ENCODE measurements around the gene NR4A1. TPM values are rescaled to one million over a fixed set of nuclear protein-coding genes. Genes with fewer than 3 reads are reported as not detected.
A peak's percentile ranks its signal among the peaks of the same experiment; 100 is the strongest.

NR4A1 gene
- total and polyA plus RNA-seq, 4 experiments from 2014 or later, result 1.1 to 1.3 (median 1.3) TPM

GRCh38 chr12:52050116-52050757 is 1.0 kb upstream of the NR4A1 start:
- peak overlapping the region; percentile 95 for H3K27ac ChIP-seq (ENCODE audit: low read depth, low read length)
- intact Hi-C loops (cut with micrococcal nuclease), result no loop called here
- H3K27me3 ChIP-seq (ENCODE audit: insufficient read depth, low read length), result no peaks in the 10 kb centered on the region
- Mint-ChIP-seq H3K27me3 (no peaks in the 10 kb centered on the region), H3K27ac (peak overlapping the region; percentile 94 to 100 (median 98)), H3K4me1 (peaks cover 18 to 46% (median 32%) of the 10 kb centered on the region in 4 donors), H3K9me3 (peaks cover 0 to 2% (median 0%) of the 10 kb centered on the region in 8 donors), H3K4me3 (peak overlapping the region; percentile 72 to 96 (median 90)), H3K36me3 (peaks cover 0 to 7% of the 10 kb centered on the region in 2 donors)
- no peaks in the 10 kb centered on the region for H3K9me3 ChIP-seq (ENCODE audit: control insufficient read depth in 1 of 2, low read length in 2 of 2)
- peak overlapping the region; percentile 84 to 86 for H3K4me3 ChIP-seq (ENCODE audit: low read length in 2 of 2)
- CTCF ChIA-PET (ENCODE audit: partially characterized antibody), result interaction anchor here (1.5 to 2.4 kb wide), 6 partner anchors 17 to 27 kb away, joined by 5 to 25 read pairs (median 10); partner anchors contain the start of gene ATG101
- no peaks in the 10 kb centered on the region for H3K36me3 ChIP-seq (ENCODE audit: insufficient read depth, low read length)
- peaks cover 37% of the 10 kb centered on the region for H3K4me1 ChIP-seq (ENCODE audit: insufficient read depth, low read length)
- POLR2A ChIA-PET (ENCODE audit: partially characterized antibody), result interaction anchor here (1.0 to 3.2 kb wide), 11 partner anchors 11 to 44 kb away, joined by 3 to 46 read pairs (median 12); partner anchors contain the start of genes ATG101 and TAMALIN
- DNase-seq, result peak in 2 of 5 donors; percentile 31 to 59

DNA sequence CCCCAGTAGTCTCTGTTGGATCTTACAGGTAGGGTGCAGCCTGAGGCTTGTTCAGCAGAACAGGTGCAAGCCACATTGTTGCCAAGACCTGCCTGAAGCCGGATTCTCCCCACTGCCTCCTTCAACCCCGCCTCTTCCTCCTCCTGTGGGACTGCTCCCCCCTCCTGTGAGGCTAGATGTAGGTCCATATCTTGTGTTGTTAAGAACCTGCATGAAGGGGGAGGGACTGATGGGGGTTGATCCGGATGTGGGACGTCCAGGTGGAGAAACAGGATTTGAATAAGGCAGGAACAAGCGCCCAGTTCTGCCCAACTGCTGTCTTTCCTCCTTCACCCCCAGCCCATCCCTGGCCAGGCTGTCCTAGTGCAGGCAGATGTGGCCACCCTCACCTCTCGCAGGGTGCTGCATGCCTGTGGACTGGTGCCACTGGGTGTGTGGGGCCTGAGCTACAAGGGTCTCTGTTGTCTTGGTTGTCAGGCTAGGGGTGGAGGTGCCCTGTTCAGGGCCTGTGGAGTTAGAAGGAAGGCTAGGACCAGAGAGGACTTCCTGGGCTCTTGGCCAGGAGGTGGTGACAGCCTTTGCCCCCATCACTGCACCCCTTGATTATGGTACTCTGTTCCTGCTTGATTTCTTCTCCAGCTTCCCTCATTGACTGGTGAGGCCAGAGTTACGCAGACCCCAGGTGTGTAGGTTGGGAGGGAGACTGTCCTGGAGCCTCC is 1.4 kb downstream of the NR4A1 start:
- Histone ChIP-seq H3K9me3 (ENCODE audit: control insufficient read depth in 1 of 2, low read length in 2 of 2) (no peaks in the 10 kb centered on the region), H3K4me3 (ENCODE audit: low read length in 2 of 2) (no peak overlapping the region), H3K36me3 (ENCODE audit: insufficient read depth, low read length) (no peaks in the 10 kb centered on the region), H3K27me3 (ENCODE audit: insufficient read depth, low read length) (no peaks in the 10 kb centered on the region), H3K27ac (ENCODE audit: low read depth, low read length) (peak overlapping the region; percentile 95), H3K4me1 (ENCODE audit: insufficient read depth, low read length) (peaks cover 31% of the 10 kb centered on the region)
- no peaks in the 10 kb centered on the region for H3K27me3 Mint-ChIP-seq
- H3K9me3 Mint-ChIP-seq, result peaks cover 0 to 2% (median 0%) of the 10 kb centered on the region in 8 donors
- POLR2A ChIA-PET (ENCODE audit: partially characterized antibody), result interaction anchor here (0.9 to 3.2 kb wide), 4 partner anchors 18 to 30 kb away, joined by 3 to 46 read pairs (median 17); partner anchors contain the start of gene ATG101
- peak overlapping the region; percentile 98 to 100 (median 99) for H3K27ac Mint-ChIP-seq
- peak overlapping the region; percentile 87 to 96 (median 92) for H3K4me3 Mint-ChIP-seq
- peaks cover 17 to 45% (median 29%) of the 10 kb centered on the region in 4 donors for H3K4me1 Mint-ChIP-seq
- intact Hi-C loops (cut with micrococcal nuclease), result no loop called here
- CTCF ChIA-PET (ENCODE audit: partially characterized antibody), result interaction anchor here (2.4 to 3.5 kb wide), 4 partner anchors 15 to 27 kb away, joined by 12 to 25 read pairs (median 18); partner anchors contain the start of gene ATG101
- peaks cover 0 to 7% of the 10 kb centered on the region in 2 donors for H3K36me3 Mint-ChIP-seq
- peak; percentile 36 to 68 (median 41) for DNase-seq

DNA sequence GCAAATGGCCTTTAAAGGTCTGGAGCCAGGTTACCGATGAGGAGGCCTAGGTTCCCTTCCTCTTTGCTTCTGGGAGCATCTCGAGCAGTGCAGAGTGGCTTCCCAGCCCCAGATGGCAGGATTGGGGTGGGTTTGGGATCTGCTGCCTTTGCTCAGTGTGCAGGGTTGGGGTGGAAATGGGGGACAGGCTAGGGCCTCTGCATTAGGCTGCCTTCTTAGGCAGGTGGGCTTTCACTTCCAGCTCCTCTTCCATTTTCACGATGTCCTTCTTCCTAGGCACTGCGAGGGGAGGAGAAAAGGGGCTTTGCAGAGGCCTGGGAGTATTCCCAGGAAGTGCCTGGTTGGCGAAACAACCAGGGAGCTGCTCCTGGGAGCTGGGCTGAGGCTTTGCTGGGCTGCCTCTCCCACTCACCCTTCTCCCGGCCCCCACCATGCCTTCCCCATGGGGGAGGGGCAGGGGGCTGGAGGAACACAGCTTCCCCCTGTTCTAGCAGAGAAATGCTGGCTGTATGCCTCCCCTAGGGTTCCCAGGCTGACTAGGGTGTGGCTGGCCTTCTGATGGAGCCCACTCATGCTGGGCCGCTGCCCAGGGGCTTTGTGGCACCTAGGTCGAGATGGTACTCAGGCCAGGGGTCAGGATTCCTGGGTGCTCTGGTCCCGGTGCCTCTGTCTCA is 2.4 kb downstream of the NR4A1 start:
- H3K27ac ChIP-seq (ENCODE audit: low read depth, low read length), result peak overlapping the region; percentile 95
- H3K27ac Mint-ChIP-seq, result peak overlapping the region in 6 of 7 donors; percentile 92 to 100 (median 98)
- H3K36me3 Mint-ChIP-seq, result peaks cover 0 to 7% of the 10 kb centered on the region in 2 donors

DNA sequence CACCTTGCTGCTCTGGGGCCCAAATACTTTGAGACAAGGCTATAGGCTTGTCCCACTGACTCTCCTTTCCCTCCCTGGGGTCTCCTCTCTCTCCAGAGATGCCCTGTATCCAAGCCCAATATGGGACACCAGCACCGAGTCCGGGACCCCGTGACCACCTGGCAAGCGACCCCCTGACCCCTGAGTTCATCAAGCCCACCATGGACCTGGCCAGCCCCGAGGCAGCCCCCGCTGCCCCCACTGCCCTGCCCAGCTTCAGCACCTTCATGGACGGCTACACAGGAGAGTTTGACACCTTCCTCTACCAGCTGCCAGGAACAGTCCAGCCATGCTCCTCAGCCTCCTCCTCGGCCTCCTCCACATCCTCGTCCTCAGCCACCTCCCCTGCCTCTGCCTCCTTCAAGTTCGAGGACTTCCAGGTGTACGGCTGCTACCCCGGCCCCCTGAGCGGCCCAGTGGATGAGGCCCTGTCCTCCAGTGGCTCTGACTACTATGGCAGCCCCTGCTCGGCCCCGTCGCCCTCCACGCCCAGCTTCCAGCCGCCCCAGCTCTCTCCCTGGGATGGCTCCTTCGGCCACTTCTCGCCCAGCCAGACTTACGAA is 3.1 kb downstream of the NR4A1 start:
- intact Hi-C loops (cut with micrococcal nuclease), result no loop called here
- H3K4me3 Mint-ChIP-seq, result peak overlapping the region in 1 of 8 donors; percentile 7
- peak overlapping the region in 4 of 7 donors; percentile 37 to 98 (median 53) for H3K27ac Mint-ChIP-seq
- H3K27me3 ChIP-seq (ENCODE audit: insufficient read depth, low read length), result no peaks in the 10 kb centered on the region
- H3K4me1 Mint-ChIP-seq, result peaks cover 15 to 41% (median 27%) of the 10 kb centered on the region in 4 donors
- H3K4me3 ChIP-seq (ENCODE audit: low read length in 2 of 2), result no peak overlapping the region
- H3K27me3 Mint-ChIP-seq, result no peaks in the 10 kb centered on the region
- no peaks in the 10 kb centered on the region for H3K9me3 ChIP-seq (ENCODE audit: control insufficient read depth in 1 of 2, low read length in 2 of 2)
- ChIA-PET CTCF (ENCODE audit: partially characterized antibody) (interaction anchor here (3.5 kb wide), 1 partner anchor 29 kb away, joined by 21 read pairs; no protein-coding TSS in a partner anchor), POLR2A (ENCODE audit: partially characterized antibody) (no interaction called here)
- H3K4me1 ChIP-seq (ENCODE audit: insufficient read depth, low read length), result peaks cover 31% of the 10 kb centered on the region
- H3K27ac ChIP-seq (ENCODE audit: low read depth, low read length), result no peak overlapping the region
- peaks cover 0 to 2% (median 0%) of the 10 kb centered on the region in 8 donors for H3K9me3 Mint-ChIP-seq
- peaks cover 0 to 7% of the 10 kb centered on the region in 2 donors for H3K36me3 Mint-ChIP-seq
- no peaks in the 10 kb centered on the region for H3K36me3 ChIP-seq (ENCODE audit: insufficient read depth, low read length)
- DNase-seq, result no peak

More for the DNA sequence above, 2.4 kb downstream of the NR4A1 start:
- no peaks in the 10 kb centered on the region for H3K27me3 Mint-ChIP-seq
- Histone ChIP-seq H3K4me1 (ENCODE audit: insufficient read depth, low read length) (peaks cover 31% of the 10 kb centered on the region), H3K27me3 (ENCODE audit: insufficient read depth, low read length) (no peaks in the 10 kb centered on the region), H3K9me3 (ENCODE audit: control insufficient read depth in 1 of 2, low read length in 2 of 2) (no peaks in the 10 kb centered on the region), H3K4me3 (ENCODE audit: low read length in 2 of 2) (no peak overlapping the region), H3K36me3 (ENCODE audit: insufficient read depth, low read length) (no peaks in the 10 kb centered on the region)
- ChIA-PET CTCF (ENCODE audit: partially characterized antibody) (interaction anchor here (3.5 kb wide), 1 partner anchor 28 kb away, joined by 21 read pairs; no protein-coding TSS in a partner anchor), POLR2A (ENCODE audit: partially characterized antibody) (no interaction called here)
- intact Hi-C loops (cut with micrococcal nuclease), result no loop called here
- H3K4me3 Mint-ChIP-seq, result no peak overlapping the region
- no peak for DNase-seq
- peaks cover 0 to 2% (median 0%) of the 10 kb centered on the region in 8 donors for H3K9me3 Mint-ChIP-seq
- H3K4me1 Mint-ChIP-seq, result peaks cover 17 to 45% (median 29%) of the 10 kb centered on the region in 4 donors

GRCh38 chr12:52054833-52055730 is 3.8 kb downstream of the NR4A1 start:
- Histone ChIP-seq H3K4me1 (ENCODE audit: insufficient read depth, low read length) (peaks cover 26% of the 10 kb centered on the region), H3K9me3 (ENCODE audit: control insufficient read depth in 1 of 2, low read length in 2 of 2) (no peaks in the 10 kb centered on the region), H3K27ac (ENCODE audit: low read depth, low read length) (no peak overlapping the region), H3K4me3 (ENCODE audit: low read length in 2 of 2) (no peak overlapping the region), H3K27me3 (ENCODE audit: insufficient read depth, low read length) (no peaks in the 10 kb centered on the region), H3K36me3 (ENCODE audit: insufficient read depth, low read length) (no peaks in the 10 kb centered on the region)
- H3K4me1 Mint-ChIP-seq, result peaks cover 10 to 33% (median 21%) of the 10 kb centered on the region in 4 donors
- DNase-seq, result no peak
- POLR2A ChIA-PET (ENCODE audit: partially characterized antibody), result no interaction called here
- peaks cover 0 to 7% of the 10 kb centered on the region in 2 donors for H3K36me3 Mint-ChIP-seq
- CTCF ChIA-PET (ENCODE audit: partially characterized antibody), result interaction anchor here (3.5 kb wide), 1 partner anchor 30 kb away, joined by 21 read pairs; no protein-coding TSS in a partner anchor
- peak overlapping the region in 2 of 7 donors; percentile 15 to 98 for H3K27ac Mint-ChIP-seq
- peaks cover 0 to 2% (median 0%) of the 10 kb centered on the region in 8 donors for H3K9me3 Mint-ChIP-seq
- H3K27me3 Mint-ChIP-seq, result no peaks in the 10 kb centered on the region
- no peak overlapping the region for H3K4me3 Mint-ChIP-seq
- intact Hi-C loops (cut with micrococcal nuclease), result no loop called here

All from CD4-positive, alpha-beta memory T cell (primary cell).